Tibial artery (tissue), 4 donors: ENCODE measurements around the gene SLC9A9.

Experiments
- DNase-seq, 2 donors: peaks; one replicate each; pipeline ENCODE4 v3.0.0-alpha.2; 2019
- H3K27ac ChIP-seq, 2 donors: fragments of 200-600 bp; sonication (generic) in 1 of 2; 1 replicate in 1 of 2; 2 replicates in 1 of 2; pipeline ENCODE4 v1.5.1; 2018 to 2019; ENCODE audit warnings: mild to moderate bottlenecking in 1 of 2
- H3K27me3 ChIP-seq, 2 donors: fragments of 200-600 bp; sonication (generic) in 1 of 2; one replicate each; pipeline versions ENCODE4 v1.5.1 to v1.6.0; 2016 to 2019
- H3K36me3 ChIP-seq, 3 donors: fragments of 200-600 bp; sonication (generic) in 2 of 3; one replicate each; pipeline ENCODE4 v1.5.1; 2016 to 2019; ENCODE audit warnings: mild to moderate bottlenecking in 2 of 3
- H3K4me1 ChIP-seq, 4 donors: fragments of 200-600 bp; sonication (generic) in 2 of 4; 1 replicate in 3 of 4; 2 replicates in 1 of 4; pipeline ENCODE4 v1.5.1; 2016 to 2019
- H3K4me3 ChIP-seq, 2 donors: fragments of 200-600 bp; sonication (generic) in 1 of 2; 1 replicate in 1 of 2; 2 replicates in 1 of 2; pipeline ENCODE4 v1.5.1; 2018 to 2019; ENCODE audit warnings: mild to moderate bottlenecking in 2 of 2
- H3K9me3 ChIP-seq, 3 donors: fragments of 200-600 bp; sonication (generic) in 1 of 3; one replicate each; pipeline ENCODE4 v1.5.1; 2016 to 2019
- intact Hi-C: fragments of 100-400 bp; cut with DNase I; formaldehyde crosslinking; loops from one replicate; pipeline ENCODE4 v1.15.0; 2023; ENCODE audit warnings: low total_unique reads
- TF ChIP-seq, protein P1 (sequence below), 2 experiments: fragments of 200-600 bp in 1 of 2; fragments of 450-650 bp in 1 of 2; IDR thresholded peaks; one replicate each; pipeline ENCODE4 v1.5.1; 2017 to 2019; ENCODE audit warnings: antibody characterized with exemption in 2 of 2, mild to moderate bottlenecking in 1 of 2, moderate library complexity in 1 of 2

Gene SLC9A9

GRCh38 chr3:143234526-143234925 lies 613.7 kb downstream of the SLC9A9 start:
- H3K4me1 ChIP-seq: no peaks in the 10 kb centered on the region
- H3K36me3 ChIP-seq: no peaks in the 10 kb centered on the region
- H3K9me3 ChIP-seq: no peaks in the 10 kb centered on the region
- H3K27me3 ChIP-seq: no peaks in the 10 kb centered on the region
- H3K27ac ChIP-seq: no peak overlapping the region
- H3K4me3 ChIP-seq: no peak overlapping the region
- intact Hi-C loops: no loop called here
- TF ChIP-seq, protein P1, sequence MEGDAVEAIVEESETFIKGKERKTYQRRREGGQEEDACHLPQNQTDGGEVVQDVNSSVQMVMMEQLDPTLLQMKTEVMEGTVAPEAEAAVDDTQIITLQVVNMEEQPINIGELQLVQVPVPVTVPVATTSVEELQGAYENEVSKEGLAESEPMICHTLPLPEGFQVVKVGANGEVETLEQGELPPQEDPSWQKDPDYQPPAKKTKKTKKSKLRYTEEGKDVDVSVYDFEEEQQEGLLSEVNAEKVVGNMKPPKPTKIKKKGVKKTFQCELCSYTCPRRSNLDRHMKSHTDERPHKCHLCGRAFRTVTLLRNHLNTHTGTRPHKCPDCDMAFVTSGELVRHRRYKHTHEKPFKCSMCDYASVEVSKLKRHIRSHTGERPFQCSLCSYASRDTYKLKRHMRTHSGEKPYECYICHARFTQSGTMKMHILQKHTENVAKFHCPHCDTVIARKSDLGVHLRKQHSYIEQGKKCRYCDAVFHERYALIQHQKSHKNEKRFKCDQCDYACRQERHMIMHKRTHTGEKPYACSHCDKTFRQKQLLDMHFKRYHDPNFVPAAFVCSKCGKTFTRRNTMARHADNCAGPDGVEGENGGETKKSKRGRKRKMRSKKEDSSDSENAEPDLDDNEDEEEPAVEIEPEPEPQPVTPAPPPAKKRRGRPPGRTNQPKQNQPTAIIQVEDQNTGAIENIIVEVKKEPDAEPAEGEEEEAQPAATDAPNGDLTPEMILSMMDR (IDR thresholded peaks at IDR 0.05): no peak
- DNase-seq: no peak

- H3K9me3 ChIP-seq: no peaks in the 10 kb centered on the region
- H3K4me1 ChIP-seq: no peaks in the 10 kb centered on the region
- H3K36me3 ChIP-seq: no peaks in the 10 kb centered on the region
- TF ChIP-seq, protein P1 (IDR thresholded peaks at IDR 0.05): no peak
- H3K27me3 ChIP-seq: no peaks in the 10 kb centered on the region
- H3K27ac ChIP-seq: no peak overlapping the region
- H3K4me3 ChIP-seq: no peak overlapping the region
- intact Hi-C loops: no loop called here
- no peak for DNase-seq
These were observed 615.3 kb downstream of the SLC9A9 start for GRCh38 chr3:143232981-143233380.

DNA sequence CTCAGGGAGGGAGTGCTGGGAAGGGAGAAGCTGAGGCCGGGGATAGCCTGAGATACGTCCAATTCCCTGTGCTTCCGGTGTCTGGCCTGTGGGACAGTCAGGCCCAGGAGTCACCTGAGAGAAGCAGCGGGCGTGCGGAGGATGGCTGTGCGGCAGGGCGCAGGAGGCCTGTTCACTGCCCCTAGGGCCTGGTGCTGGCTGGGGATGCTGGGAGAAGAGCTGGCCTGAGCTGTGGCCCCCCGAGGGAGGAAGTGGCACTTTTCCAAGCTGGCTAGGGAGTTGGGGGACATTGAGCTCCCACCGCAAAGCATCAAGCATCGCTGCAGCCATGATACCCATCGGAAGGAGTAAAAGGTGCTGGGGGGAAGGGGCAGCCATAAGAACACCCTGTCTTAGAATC lies 619.9 kb downstream of the SLC9A9 start:
- intact Hi-C loops: no loop called here
- DNase-seq: no peak
- H3K27ac ChIP-seq: no peak overlapping the region
- TF ChIP-seq, protein P1 (IDR thresholded peaks at IDR 0.05): no peak
- H3K27me3 ChIP-seq: no peaks in the 10 kb centered on the region
- H3K4me3 ChIP-seq: no peak overlapping the region
- H3K9me3 ChIP-seq: no peaks in the 10 kb centered on the region
- no peaks in the 10 kb centered on the region for H3K4me1 ChIP-seq
- H3K36me3 ChIP-seq: no peaks in the 10 kb centered on the region

DNA sequence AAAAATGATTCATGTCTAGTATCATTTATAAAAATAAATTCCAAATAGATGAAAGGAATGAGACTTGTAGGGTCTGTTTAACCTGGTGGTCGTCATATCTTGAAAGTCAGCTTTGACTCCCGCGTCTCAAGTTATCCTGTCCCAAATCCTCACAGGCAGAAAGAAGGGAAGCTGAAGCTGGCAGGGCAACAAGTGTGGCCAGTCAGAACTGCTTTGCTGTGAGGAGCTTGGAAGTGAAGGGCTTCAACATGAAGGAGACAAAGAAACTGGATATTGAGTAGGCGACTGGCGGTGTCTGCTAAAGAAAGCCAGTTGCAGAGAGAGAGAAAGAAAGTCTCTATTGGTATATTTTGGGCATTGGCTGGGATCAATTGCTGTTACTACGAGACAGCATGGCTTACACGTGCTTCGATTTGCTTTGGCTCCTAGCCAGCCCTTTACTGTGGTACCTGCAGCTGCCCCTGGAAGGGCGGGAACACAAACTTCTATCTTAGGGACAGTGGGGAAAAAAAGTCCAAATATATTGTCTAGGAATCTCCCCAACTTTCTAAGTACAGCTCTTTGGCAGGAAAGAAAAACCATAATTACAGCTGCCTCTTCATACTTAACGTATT lies 621.5 kb downstream of the SLC9A9 start:
- intact Hi-C loops: no loop called here

DNA sequence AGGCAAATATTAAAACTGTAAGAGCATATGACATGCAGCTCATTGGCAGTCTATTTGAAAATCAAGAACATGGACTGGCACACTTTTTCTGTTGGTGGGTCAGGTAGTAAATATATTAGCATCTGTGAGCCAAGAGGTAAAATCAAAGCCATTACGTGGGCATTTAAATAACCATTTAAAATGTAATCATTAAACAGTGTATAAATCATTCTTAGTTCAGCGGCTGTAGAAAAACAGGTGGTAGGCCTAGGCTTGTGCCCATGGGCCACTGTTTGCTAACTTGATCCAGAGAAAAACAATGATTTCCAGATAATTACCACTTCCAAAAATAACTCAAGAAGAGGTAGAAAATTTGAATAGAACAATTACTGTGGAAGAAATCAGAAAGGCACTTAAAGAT lies 623.6 kb downstream of the SLC9A9 start:
- TF ChIP-seq, protein P1 (IDR thresholded peaks at IDR 0.05): no peak
- no peak for DNase-seq
- Histone ChIP-seq H3K27ac (no peak overlapping the region), H3K4me3 (no peak overlapping the region), H3K9me3 (no peaks in the 10 kb centered on the region), H3K4me1 (no peaks in the 10 kb centered on the region), H3K27me3 (no peaks in the 10 kb centered on the region), H3K36me3 (no peaks in the 10 kb centered on the region)
- intact Hi-C loops: no loop called here

More for the DNA sequence above, 621.5 kb downstream of the SLC9A9 start:
- DNase-seq: no peak
- no peaks in the 10 kb centered on the region for H3K4me1 ChIP-seq
- H3K27me3 ChIP-seq: no peaks in the 10 kb centered on the region
- no peaks in the 10 kb centered on the region for H3K9me3 ChIP-seq
- no peak overlapping the region for H3K27ac ChIP-seq
- no peak overlapping the region for H3K4me3 ChIP-seq
- H3K36me3 ChIP-seq: no peaks in the 10 kb centered on the region
- TF ChIP-seq, protein P1 (IDR thresholded peaks at IDR 0.05): no peak

GRCh38 chr3:143222981-143223380 lies 625.3 kb downstream of the SLC9A9 start:
- no peaks in the 10 kb centered on the region for H3K27me3 ChIP-seq
- no peaks in the 10 kb centered on the region for H3K9me3 ChIP-seq
- no peak overlapping the region for H3K27ac ChIP-seq
- TF ChIP-seq, protein P1 (IDR thresholded peaks at IDR 0.05): no peak
- intact Hi-C loops: no loop called here
- no peaks in the 10 kb centered on the region for H3K4me1 ChIP-seq
- no peak for DNase-seq
- H3K4me3 ChIP-seq: no peak overlapping the region
- H3K36me3 ChIP-seq: no peaks in the 10 kb centered on the region
